HG02798 (cell line): Measurements from ENCODE around the gene UMAD1.
A peak's percentile ranks its signal among the peaks of the same experiment; 100 is the strongest.

Experiments used
- ATAC-seq: cut with Tn5 transposase; IDR thresholded peaks from one replicate; pipeline ENCODE4 v1.9.1; 2021; ENCODE audit warnings: mild to moderate bottlenecking; ENCODE audit not compliant: unreplicated experiment, poor library complexity

Gene UMAD1

DNA sequence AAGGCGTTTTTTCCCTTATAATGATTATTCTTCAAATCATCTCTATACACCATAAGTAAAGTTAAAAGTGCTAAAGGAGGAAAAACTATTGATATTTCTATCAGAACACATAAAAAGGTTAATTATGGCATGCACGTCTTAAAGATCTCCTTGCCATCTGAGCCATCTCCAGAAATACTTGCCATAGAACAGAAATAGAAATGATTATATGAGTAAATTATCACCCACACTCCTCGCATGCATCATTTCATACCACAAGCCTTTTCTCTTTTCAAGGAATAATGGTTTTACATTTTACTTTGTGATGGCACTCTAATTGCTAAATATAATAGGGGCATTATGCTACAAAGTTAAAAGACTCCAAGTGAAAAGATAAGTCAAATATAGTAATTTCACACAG is 272.4 kb downstream of the UMAD1 start:
- no peak for ATAC-seq

DNA sequence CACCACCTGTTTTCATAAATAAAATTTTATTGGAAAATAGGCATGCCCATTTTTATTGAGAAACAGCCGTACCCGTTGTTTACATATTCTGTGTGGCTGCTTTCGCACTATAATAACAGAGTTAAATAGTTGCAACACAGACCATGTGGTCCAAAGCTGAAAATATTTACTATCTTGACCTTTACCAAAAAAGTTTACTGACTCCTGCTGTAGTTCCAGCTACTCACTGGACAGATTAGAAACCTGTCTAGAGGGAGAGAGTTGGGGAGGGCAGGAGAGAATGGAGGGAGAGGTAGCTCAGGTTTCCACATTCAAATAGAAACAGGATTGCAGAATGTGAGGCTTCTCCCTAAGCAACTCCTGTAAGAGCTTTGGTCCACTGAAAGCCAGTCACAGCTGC is 273.0 kb downstream of the UMAD1 start:
- ATAC-seq: no peak

DNA sequence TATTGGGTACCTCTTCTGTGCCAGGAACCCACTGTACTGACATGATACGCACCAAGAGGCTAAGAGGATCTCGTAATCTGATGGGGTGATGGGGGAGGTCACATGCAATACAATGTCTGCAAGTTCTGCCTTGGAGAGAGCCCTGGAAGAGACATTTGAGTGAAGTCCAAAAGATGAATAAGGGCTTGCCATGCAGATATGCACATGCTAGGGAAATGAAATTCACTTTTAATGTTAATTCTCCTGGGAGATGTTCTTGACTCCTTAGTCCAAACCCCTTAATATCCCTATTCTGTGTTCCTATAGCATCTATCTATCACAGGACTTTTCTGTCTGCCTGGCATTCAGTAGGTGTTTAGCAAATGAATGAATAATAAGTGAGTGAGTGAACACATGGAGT is 274.0 kb downstream of the UMAD1 start:
- ATAC-seq: no peak

DNA sequence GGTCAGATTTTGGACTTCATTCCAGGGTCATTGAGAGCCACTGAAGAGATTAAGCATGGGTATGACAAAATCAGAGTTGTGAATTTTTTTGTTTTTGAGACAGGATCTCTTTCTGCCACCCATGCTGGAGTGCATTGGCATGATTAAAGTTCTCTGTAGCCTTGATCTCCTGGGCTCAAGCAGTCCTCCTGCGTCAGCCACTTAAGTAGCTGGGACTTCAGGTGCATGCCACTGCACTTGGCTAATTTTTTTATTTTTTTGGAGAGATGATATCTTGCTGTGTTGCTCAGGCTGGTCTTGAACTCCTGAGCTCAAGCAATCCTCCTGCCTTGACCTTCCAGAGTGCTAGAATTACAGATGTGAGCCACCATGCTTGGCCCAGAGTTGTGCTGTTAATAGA is 275.5 kb downstream of the UMAD1 start:
- no peak for ATAC-seq

DNA sequence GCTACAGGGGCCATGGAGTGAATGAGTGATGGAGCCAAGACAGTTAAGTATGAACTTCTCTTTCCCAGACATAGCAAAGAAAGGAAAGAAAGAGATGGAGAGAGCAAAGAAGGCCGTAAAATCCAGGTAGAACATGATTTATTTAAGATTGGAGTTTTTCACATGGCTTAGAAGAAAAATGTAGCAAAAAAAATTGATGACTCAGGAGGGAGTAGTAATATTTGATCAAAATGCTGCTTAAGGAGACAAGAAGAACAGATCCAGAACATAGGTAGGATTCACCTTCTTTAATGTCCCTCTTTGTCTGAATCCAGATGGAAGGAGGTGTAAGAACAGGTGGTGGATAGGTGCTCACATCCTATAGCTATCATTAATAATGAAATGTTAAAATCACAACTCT is 277.0 kb downstream of the UMAD1 start:
- no peak for ATAC-seq

DNA sequence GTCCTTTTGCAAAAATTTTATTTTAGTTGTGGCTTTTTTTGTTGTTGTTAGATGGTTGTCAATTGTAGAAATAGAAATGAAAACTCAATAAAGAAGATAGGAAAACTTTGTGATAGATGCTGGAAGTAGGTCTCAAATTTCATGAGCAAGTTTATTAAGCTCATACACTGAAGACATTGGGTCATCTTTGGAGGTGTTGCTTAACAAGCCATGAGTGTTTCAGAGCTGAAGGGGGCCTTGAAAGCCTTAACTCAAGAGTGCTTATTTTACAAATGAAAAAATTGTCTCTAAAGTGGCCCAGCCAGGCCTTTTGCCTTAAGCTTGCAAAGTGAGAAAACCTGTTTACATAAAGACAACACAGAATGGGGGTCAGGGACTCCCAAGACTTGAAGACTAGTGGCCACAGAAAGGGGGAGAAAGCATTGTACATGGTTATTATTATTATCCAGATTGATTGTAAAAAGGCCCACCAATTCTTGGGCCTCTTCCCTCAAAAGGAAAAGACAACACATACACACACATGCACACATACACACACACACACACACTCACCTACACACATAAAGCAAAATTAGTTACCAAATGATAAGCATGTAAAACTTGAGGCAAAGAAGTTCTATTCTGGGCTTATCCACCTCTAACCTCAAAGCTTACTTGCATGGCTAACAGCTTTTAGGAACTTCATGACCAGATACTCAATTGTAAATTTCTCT is 278.3 kb downstream of the UMAD1 start:
- peak; percentile 49 for ATAC-seq

DNA sequence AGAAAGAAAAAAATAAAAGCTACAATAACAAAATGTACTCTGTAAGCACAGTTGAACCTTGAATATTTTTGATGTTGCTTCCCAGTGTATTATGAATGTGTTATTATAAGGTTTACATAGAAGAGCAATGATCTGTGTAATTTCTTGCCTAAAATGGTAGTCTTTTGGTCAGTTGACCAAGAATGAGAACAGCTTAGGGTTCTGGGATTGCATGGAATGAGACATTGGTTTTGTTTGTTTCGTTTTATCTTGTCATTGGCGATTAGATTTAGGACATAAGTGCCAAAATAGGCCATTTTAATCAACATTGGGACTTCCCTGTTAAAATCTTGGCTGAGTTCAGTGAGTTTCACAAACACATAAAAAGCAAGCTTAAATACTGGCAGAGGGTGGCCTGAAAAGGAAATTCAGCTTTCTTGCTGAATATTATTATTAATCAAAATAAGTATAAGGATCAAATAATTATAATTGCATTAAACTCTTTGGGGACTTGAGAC is 278.9 kb downstream of the UMAD1 start:
- ATAC-seq: peak; percentile 29

DNA sequence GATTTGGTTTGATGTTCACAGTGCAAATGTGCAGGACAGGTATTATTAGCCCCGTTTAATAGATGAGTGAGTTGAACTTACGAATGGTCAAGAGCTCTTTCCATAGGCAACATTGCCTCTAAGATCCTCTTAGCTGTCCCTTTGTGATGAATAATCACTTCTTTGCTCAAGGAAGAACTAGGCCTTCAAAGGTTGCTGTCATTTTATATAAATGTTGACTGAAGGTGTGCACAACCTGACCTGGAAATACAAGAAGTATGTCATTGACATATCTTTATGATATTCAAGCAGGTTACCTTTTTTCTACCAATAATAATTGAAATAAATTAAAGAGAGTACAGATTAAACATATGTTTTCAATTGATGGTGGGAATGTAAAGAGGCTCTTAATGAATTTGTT is 279.5 kb downstream of the UMAD1 start:
- no peak for ATAC-seq

DNA sequence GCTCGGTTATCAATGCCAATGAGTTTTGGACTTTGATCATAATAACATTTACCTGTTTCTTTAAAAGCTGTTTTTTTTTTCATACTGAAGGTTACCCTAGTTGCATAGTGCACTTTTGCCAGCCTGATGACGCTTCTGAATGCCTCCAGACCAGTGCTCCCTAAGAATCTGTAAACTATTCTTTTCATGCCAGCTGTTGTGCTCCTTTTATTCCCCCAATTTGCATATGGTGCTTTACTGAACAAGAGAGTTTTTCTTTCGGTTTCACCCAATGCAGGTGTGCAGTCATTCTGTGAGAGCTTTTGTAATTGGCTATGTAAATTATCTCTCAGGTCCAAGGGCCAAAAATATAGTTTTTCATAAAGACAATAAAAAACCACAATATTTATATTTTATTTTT is 279.9 kb downstream of the UMAD1 start:
- peak; percentile 88 for ATAC-seq

DNA sequence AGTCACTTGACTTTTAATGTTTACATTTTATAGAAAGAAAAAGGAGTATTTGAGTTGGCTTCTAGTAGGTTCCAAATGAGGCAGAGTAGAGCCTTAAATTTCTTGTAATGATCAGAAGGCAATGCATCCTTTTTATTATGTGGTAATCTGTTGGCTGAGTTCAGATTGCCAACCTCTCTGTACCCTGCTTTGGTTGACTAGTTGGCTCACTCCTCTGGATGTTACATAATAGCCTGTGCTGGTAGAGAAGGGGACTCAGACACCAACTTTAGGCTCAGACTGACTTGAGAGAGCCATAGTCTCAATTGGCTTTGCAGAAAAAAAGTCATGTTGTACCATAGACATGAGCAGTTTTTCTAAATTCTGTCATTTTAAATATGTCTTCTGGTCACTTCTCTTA is 281.3 kb downstream of the UMAD1 start:
- no peak for ATAC-seq

DNA sequence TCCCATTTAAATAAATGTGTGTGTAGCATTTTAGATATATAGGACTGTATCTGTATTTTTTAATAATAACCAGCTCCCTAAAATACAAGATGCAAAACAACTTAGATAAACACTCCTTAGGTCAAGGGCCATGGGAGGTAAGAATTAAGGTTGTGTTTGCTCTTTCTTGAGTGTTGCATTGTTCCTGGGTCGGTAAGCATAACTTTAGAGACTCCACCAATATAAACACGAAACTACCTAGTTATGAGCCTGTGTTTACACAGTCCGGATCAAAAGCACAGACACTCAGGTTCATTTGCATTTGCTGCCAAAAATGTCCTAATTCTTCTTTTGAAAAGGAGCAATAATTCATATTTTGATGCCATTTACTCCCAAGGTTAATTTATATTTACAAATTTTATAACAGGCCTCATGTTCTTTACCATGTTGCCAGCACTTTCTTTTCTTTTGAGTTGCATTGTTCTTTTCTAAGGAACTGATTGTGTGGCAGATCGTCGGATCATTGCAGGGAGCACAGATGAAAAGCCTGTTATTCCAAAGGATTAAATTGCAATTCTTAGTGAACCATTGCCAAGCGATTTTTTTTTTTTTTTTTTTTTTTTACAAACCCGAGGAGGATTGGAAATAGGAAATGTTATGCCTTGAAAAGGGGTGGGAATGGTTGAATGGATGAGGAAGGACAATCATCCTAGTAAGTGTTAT is 282.3 kb downstream of the UMAD1 start:
- no peak for ATAC-seq

DNA sequence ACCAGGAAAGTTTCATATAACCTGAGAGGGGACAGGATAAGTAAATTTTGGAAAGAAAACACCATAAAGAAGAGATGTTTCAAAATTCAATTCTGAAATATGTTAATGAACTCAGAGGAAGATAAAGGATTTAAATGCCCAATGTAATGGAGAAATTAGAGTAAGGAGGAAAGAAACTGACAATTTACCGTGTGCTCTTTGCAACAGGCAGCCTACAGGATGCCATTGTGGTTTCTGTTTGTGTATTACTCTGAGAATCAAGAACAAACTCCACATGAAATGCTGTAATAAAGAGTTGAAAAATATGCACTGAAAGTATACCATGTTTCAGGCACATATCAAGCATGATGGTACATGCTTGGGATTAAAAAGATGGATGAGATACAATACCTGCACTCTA is 283.3 kb downstream of the UMAD1 start:
- no peak for ATAC-seq

DNA sequence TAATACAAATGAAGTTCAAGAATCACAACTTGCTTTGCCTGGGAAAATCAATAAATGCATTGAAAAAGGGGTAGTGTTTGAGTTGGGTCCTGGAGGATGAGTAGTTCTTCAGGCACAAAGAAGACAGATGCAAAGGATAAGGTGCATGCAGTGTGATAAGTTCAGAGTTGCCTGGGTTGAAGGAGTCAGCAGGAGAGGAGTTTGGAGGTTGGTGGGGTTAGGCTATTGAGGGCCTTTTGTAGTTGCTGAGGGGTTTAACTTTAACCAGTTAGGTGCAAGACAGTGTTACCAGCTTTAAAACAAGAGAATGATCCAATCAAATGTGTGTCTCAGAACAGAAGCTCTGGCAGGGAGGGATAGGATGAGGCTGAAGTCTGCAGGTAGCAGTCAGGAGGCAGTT is 283.8 kb downstream of the UMAD1 start:
- no peak for ATAC-seq
